ENCODE results near the gene PLCB1. TPM values are rescaled to one million over a fixed set of nuclear protein-coding genes. Genes with fewer than 3 reads are reported as not detected.

Gene PLCB1
- polyA plus RNA-seq, 1 donor (not counting 4 experiments of a cell fraction or from before 2014, with no cell fraction given), result 0.37 TPM

DNA sequence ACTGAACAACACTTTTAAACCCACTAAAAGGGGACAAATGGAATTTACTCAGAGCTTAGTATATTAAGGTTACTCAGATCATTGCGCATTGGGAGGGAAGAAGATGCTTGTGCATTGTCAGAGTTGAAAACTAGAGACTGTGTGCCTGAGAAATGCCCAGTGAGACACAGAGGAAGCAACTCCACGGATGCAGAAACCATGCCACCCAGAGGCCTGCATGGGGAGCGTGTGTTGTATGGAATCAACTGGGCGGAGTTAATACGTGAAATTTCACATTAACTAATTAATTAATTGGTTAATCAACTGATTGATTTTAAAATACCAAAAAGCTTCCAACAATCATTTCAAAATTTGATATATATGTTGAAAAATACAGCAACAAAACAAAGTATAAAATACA, 391.6 kb downstream of the PLCB1 start:
- dilution Hi-C loops (cut with MboI; ENCODE audit: extremely low pct_ligation_motif_present, low sequenced_read_pairs), result no loop called here
- Histone ChIP-seq H3K9ac (ENCODE audit: control insufficient read depth, extremely low read depth, insufficient read depth, low read length) (no peak overlapping the region), H3K36me3 (ENCODE audit: control insufficient read depth in 2 of 2, extremely low read depth in 1 of 2, insufficient read depth in 2 of 2, low read length in 2 of 2) (no peaks in the 10 kb centered on the region), H3K27ac (ENCODE audit: control insufficient read depth, insufficient read depth, low read length) (no peak overlapping the region), H3K9me1 (ENCODE audit: control insufficient read depth, extremely low read depth, insufficient read depth, low read length) (no peaks in the 10 kb centered on the region), H3K9me3 (ENCODE audit: control insufficient read depth, low read depth, low read length) (no peaks in the 10 kb centered on the region), H3K27me3 (ENCODE audit: control insufficient read depth, extremely low read depth, insufficient read depth, low read length) (no peaks in the 10 kb centered on the region), H3K4me1 (ENCODE audit: control insufficient read depth, extremely low read depth, insufficient read depth, low read length) (no peaks in the 10 kb centered on the region), H4K20me1 (ENCODE audit: control insufficient read depth, extremely low read depth, insufficient read depth, low read length) (no peaks in the 10 kb centered on the region), H3K79me2 (ENCODE audit: control insufficient read depth, insufficient read depth, low read length) (no peaks in the 10 kb centered on the region), H3K4me3 (ENCODE audit: control insufficient read depth in 2 of 3, extremely low read depth in 1 of 3, insufficient read depth in 2 of 3, low read depth in 1 of 3, low read length in 3 of 3) (no peak overlapping the region), H2AFZ (ENCODE audit: control insufficient read depth, low read length) (no peak overlapping the region), H3K4me2 (ENCODE audit: control insufficient read depth, extremely low read depth, insufficient read depth, low read depth, low read length) (no peak overlapping the region)
- FAIRE-seq, result no peak
- DNase-seq (ENCODE audit: low read depth, low spot score), result no peak
- TF ChIP-seq, protein P1, sequence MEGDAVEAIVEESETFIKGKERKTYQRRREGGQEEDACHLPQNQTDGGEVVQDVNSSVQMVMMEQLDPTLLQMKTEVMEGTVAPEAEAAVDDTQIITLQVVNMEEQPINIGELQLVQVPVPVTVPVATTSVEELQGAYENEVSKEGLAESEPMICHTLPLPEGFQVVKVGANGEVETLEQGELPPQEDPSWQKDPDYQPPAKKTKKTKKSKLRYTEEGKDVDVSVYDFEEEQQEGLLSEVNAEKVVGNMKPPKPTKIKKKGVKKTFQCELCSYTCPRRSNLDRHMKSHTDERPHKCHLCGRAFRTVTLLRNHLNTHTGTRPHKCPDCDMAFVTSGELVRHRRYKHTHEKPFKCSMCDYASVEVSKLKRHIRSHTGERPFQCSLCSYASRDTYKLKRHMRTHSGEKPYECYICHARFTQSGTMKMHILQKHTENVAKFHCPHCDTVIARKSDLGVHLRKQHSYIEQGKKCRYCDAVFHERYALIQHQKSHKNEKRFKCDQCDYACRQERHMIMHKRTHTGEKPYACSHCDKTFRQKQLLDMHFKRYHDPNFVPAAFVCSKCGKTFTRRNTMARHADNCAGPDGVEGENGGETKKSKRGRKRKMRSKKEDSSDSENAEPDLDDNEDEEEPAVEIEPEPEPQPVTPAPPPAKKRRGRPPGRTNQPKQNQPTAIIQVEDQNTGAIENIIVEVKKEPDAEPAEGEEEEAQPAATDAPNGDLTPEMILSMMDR (optimal IDR thresholded peaks at IDR 0.05 in 1 of 3, IDR thresholded peaks at IDR 0.05 in 1 of 3, conservative IDR thresholded peaks at IDR 0.05 in 1 of 3; ENCODE audit: extremely low read depth in 1 of 3, insufficient read depth in 2 of 3, low read length in 3 of 3), result no peak
- no peak for TF ChIP-seq EZH2 (IDR thresholded peaks at IDR 0.05; ENCODE audit: low read length)

DNA sequence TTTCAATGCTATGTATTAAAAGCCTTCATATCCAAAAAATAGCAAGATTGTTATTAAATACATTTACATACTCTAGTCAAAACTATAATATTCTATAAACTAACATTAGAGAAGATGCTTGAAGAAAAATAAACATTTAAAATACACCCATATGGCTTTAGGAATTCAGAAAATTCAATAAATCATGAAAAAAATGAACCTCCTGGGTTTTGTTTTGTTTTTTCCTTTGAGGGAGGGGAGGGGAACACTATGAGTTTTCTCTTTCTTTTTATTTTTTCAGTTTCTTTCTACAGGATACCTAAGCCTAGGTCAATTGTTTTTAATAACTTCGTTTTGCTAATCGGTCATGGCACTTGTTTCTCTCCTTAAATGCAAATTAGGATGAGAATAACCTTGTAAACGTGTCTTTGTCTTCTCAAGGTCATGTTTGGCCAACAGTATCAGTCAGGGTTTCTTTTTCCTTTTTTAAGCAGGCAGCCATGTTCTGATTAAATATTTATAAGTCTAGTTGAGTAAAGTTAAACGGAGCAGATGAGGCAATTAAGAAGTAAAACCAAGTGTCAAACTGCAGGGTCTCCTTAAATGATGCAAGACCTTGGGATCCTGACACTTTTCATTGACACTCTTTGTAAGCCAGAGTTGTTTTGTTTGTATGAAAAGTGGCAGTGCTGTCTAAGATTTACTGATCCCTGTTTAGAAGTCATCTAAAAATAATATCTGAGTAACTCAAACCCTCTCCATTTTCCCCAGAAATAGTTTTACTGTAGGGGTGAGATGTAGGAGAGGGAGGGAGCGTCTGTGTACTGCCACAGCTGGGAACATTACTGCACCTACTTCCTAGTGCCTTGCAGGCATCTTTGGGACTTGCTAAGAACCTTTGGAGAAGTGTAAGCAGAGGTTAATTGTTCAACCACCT, 392.3 kb downstream of the PLCB1 start:
- H3K9me1 ChIP-seq (ENCODE audit: control insufficient read depth, extremely low read depth, insufficient read depth, low read length), result no peaks in the 10 kb centered on the region
- H4K20me1 ChIP-seq (ENCODE audit: control insufficient read depth, extremely low read depth, insufficient read depth, low read length), result no peaks in the 10 kb centered on the region
- H3K9ac ChIP-seq (ENCODE audit: control insufficient read depth, extremely low read depth, insufficient read depth, low read length), result no peak overlapping the region
- TF ChIP-seq, protein P1 (optimal IDR thresholded peaks at IDR 0.05 in 1 of 3, IDR thresholded peaks at IDR 0.05 in 1 of 3, conservative IDR thresholded peaks at IDR 0.05 in 1 of 3; ENCODE audit: extremely low read depth in 1 of 3, insufficient read depth in 2 of 3, low read length in 3 of 3), result no peak
- no peak for TF ChIP-seq EZH2 (IDR thresholded peaks at IDR 0.05; ENCODE audit: low read length)
- H3K27me3 ChIP-seq (ENCODE audit: control insufficient read depth, extremely low read depth, insufficient read depth, low read length), result no peaks in the 10 kb centered on the region
- H3K9me3 ChIP-seq (ENCODE audit: control insufficient read depth, low read depth, low read length), result no peaks in the 10 kb centered on the region
- no peak overlapping the region for H3K4me3 ChIP-seq (ENCODE audit: control insufficient read depth in 2 of 3, extremely low read depth in 1 of 3, insufficient read depth in 2 of 3, low read depth in 1 of 3, low read length in 3 of 3)
- no peak overlapping the region for H3K27ac ChIP-seq (ENCODE audit: control insufficient read depth, insufficient read depth, low read length)
- H3K4me1 ChIP-seq (ENCODE audit: control insufficient read depth, extremely low read depth, insufficient read depth, low read length), result no peaks in the 10 kb centered on the region
- FAIRE-seq (no peak), DNase-seq (ENCODE audit: low read depth, low spot score) (no peak)
- H2AFZ ChIP-seq (ENCODE audit: control insufficient read depth, low read length), result no peak overlapping the region
- dilution Hi-C loops (cut with MboI; ENCODE audit: extremely low pct_ligation_motif_present, low sequenced_read_pairs), result no loop called here
- H3K36me3 ChIP-seq (ENCODE audit: control insufficient read depth in 2 of 2, extremely low read depth in 1 of 2, insufficient read depth in 2 of 2, low read length in 2 of 2), result no peaks in the 10 kb centered on the region
- no peak overlapping the region for H3K4me2 ChIP-seq (ENCODE audit: control insufficient read depth, extremely low read depth, insufficient read depth, low read depth, low read length)
- H3K79me2 ChIP-seq (ENCODE audit: control insufficient read depth, insufficient read depth, low read length), result no peaks in the 10 kb centered on the region

Data from keratinocyte (primary cell).